B cell (primary cell): Measurements from ENCODE around the gene MRPL24. TPM values are rescaled to one million over a fixed set of nuclear protein-coding genes. Genes with fewer than 3 reads are reported as not detected.
A peak's percentile ranks its signal among the peaks of the same experiment; 100 is the strongest.

Source experiments
- ATAC-seq: fragments of 200-7000 bp; cut with Tn5 transposase; one replicate; pipeline ENCODE4 v1.10.0; 2021; ENCODE audit warnings: low read depth, mild to moderate bottlenecking, moderate number of reproducible peaks, moderate library complexity
- CTCF ChIA-PET: fragments of 350-600 bp; sonication (Branson Sonifier 250); formaldehyde crosslinking; loops from one replicate; lab custom pipeline; 2021; ENCODE audit warnings: antibody characterized with exemption, inconsistent platforms; lab: Charles Lee
- POLR2A ChIA-PET: fragments of 350-600 bp; sonication (Branson Sonifier 250); formaldehyde crosslinking; loops from one replicate; lab custom pipeline; 2021; ENCODE audit warnings: antibody characterized with exemption; lab: Charles Lee
- DNase-seq: peaks from one replicate; pipeline ENCODE4 v3.0.0; 2013
- H2AFZ ChIP-seq: 2 replicates; pipeline ENCODE4 v1.6.1; 2012; ENCODE audit warnings: mild to moderate bottlenecking, low read depth, low read length; ENCODE audit not compliant: insufficient read depth, poor library complexity, severe bottlenecking
- H3K27ac ChIP-seq, 2 donors: 1 replicate in 1 of 2; 2 replicates in 1 of 2; pipeline ENCODE4 v1.5.1; 2012 to 2013; ENCODE audit warnings: low read length in 2 of 2, mild to moderate bottlenecking in 2 of 2, moderate library complexity in 1 of 2
- H3K27me3 ChIP-seq, 4 experiments: fragments of 200-600 bp in 1 of 4; sonication (generic) in 1 of 4; replicated peaks in 1 of 4; 1 replicate in 2 of 4; 2 replicates in 2 of 4; pipeline versions ENCODE4 v1.6.1 to v1.7.0; 2013 to 2016; ENCODE audit warnings: low read length in 3 of 4, mild to moderate bottlenecking in 2 of 4, mixed read lengths in 1 of 4, moderate library complexity in 1 of 4; ENCODE audit not compliant: insufficient read depth in 4 of 4, control insufficient read depth in 3 of 4; ENCODE audit errors: control extremely low read depth in 1 of 4
- H3K36me3 ChIP-seq, 2 experiments: replicated peaks in 1 of 2; 1 replicate in 1 of 2; 2 replicates in 1 of 2; pipeline versions ENCODE4 v1.6.1 to v1.7.1; 2013; ENCODE audit warnings: low read length in 1 of 2; ENCODE audit not compliant: insufficient read depth in 2 of 2, control insufficient read depth in 1 of 2; ENCODE audit errors: control extremely low read depth in 1 of 2, extremely low read depth in 1 of 2
- H3K4me1 ChIP-seq, 2 donors: fragments of 200-600 bp in 1 of 2; sonication (generic) in 1 of 2; 1 replicate in 1 of 2; 2 replicates in 1 of 2; pipeline versions ENCODE4 v1.5.1 to v1.6.1; 2013 to 2017; ENCODE audit warnings: low read length in 2 of 2; ENCODE audit not compliant: control insufficient read depth in 2 of 2, insufficient read depth in 2 of 2
- H3K4me2 ChIP-seq: replicated peaks from 2 replicates; pipeline ENCODE3; 2012; ENCODE audit warnings: mild to moderate bottlenecking, low read depth, low read length; ENCODE audit not compliant: poor library complexity, severe bottlenecking
- H3K4me3 ChIP-seq, 5 experiments: fragments of 200-600 bp in 1 of 5; sonication (generic) in 1 of 5; 1 replicate in 3 of 5; 2 replicates in 2 of 5; pipeline versions ENCODE4 v1.5.1 to v1.7.0; 2011 to 2016; ENCODE audit warnings: low read length in 4 of 5, mild to moderate bottlenecking in 4 of 5, low read depth in 2 of 5, control low read depth in 1 of 5, moderate library complexity in 1 of 5; ENCODE audit not compliant: insufficient read depth in 1 of 5; ENCODE audit errors: control extremely low read depth in 1 of 5, extremely low read depth in 1 of 5
- H3K79me2 ChIP-seq: fragments of 200-600 bp; sonication (generic); one replicate; pipeline ENCODE4 v1.6.0; 2016; ENCODE audit warnings: low read length; ENCODE audit not compliant: control insufficient read depth, insufficient read depth
- H3K9ac ChIP-seq: fragments of 200-600 bp; sonication (generic); 2 replicates; pipeline ENCODE4 v1.6.1; 2017; ENCODE audit warnings: mild to moderate bottlenecking, low read length, moderate library complexity
- H3K9me3 ChIP-seq, 3 donors: one replicate each; pipeline versions ENCODE4 v1.6.1 to v1.7.1; 2013; ENCODE audit warnings: low read length in 2 of 3; ENCODE audit not compliant: control insufficient read depth in 2 of 3, insufficient read depth in 1 of 3; ENCODE audit errors: control extremely low read depth in 1 of 3
- H4K20me1 ChIP-seq: 2 replicates; pipeline ENCODE4 v1.6.0; 2012; ENCODE audit warnings: mild to moderate bottlenecking, low read length; ENCODE audit not compliant: insufficient read depth, control insufficient read depth, poor library complexity, severe bottlenecking
- H3K27ac Mint-ChIP-seq: one replicate; pipeline ENCODE4 v1.8.0; 2021; ENCODE audit warnings: mixed read lengths
- H3K27me3 Mint-ChIP-seq: one replicate; pipeline ENCODE4 v1.8.0; 2021; ENCODE audit warnings: mixed read lengths
- H3K4me1 Mint-ChIP-seq: one replicate; pipeline ENCODE4 v1.8.0; 2021; ENCODE audit warnings: mixed read lengths
- H3K4me3 Mint-ChIP-seq: one replicate; pipeline ENCODE4 v1.8.0; 2021; ENCODE audit warnings: mixed read lengths
- H3K9me3 Mint-ChIP-seq: one replicate; pipeline ENCODE4 v1.8.0; 2022; ENCODE audit warnings: mixed read lengths; ENCODE audit not compliant: insufficient read depth
- EZH2 ChIP-seq: IDR thresholded peaks from 2 replicates; pipeline ENCODE4 v1.6.1; 2012; ENCODE audit warnings: borderline replicate concordance, low read depth, mild to moderate bottlenecking, moderate library complexity, low read length; ENCODE audit not compliant: insufficient read depth, poor library complexity, severe bottlenecking
- WGBS: methylation state at CpG from one replicate; pipeline ENCODE4 v1.1.5; 2013; ENCODE audit warnings: missing lambda C conversion rate; ENCODE audit not compliant: insufficient coverage; 5-methylcytosine and 5-hydroxymethylcytosine counted together
- intact Hi-C: fragments of 100-400 bp; cut with micrococcal nuclease; formaldehyde crosslinking; loops from one replicate; pipeline ENCODE4 v1.10.0; 2022
- polyA plus RNA-seq: library from polyadenylated mRNA; depleted of rRNA; stranded (reverse); fragments of >200 nt; gene quantifications from 2 replicates; pipeline ENCODE4 v1.2.3, GENCODE V29; 2012
- total RNA-seq, 2 donors: library from RNA; stranded (reverse); fragments of 120-200 nt in 1 of 2; gene quantifications; 1 replicate in 1 of 2; 2 replicates in 1 of 2; pipeline versions ENCODE4 v1.2.3 to v1.2.4, GENCODE V29; 2013 to 2022
- TF ChIP-seq, protein P1 (sequence below): fragments of 200-600 bp; IDR thresholded peaks from one replicate; pipeline ENCODE4 v1.8.0; 2022; ENCODE audit warnings: antibody characterized with exemption, mild to moderate bottlenecking

The MRPL24 gene
- total and polyA plus RNA-seq, 2 donors (not counting 1 experiment from before 2014, with no cell fraction given): 34.6 to 39.4 TPM

DNA sequence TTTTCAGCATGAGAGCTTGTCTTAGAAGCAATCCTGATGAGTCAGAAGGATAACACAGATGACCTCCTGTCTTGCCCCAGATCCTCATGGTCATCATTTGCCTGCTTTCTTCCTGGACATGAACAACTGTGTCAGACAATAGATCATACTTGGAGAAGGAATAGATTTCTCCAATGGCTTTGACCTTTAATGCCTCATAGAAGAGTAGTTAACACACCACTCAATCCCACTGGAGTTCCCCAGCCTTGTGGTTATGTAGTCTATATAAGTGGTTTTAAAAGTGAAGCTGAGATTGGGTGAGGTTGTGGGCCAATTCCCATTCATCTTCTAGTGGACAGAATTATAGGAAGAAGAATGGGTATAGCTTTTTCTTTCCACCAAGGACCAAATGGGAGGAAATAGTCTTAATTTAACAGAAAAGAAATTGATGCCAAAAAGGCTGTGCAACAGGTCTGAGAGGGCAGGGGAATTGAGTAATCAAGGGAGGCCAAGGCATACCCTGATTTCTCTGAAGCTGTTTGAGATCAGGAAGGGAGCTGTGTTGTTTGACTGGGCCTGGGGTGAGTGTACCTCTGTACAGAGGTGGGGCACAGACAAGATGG, 40.8 kb upstream of the MRPL24 start:
- Histone ChIP-seq H3K79me2 (peaks cover 82% of the 10 kb centered on the region), H3K4me1 (peaks cover 0 to 1% of the 10 kb centered on the region in 2 donors), H3K36me3 (peaks cover 19 to 45% of the 10 kb centered on the region in 2 experiments), H3K27me3 (no peaks in the 10 kb centered on the region), H3K9ac (no peak overlapping the region), H2AFZ (no peak overlapping the region), H3K4me2 (no peak overlapping the region), H4K20me1 (peaks cover 49% of the 10 kb centered on the region), H3K27ac (no peak overlapping the region), H3K4me3 (no peak overlapping the region), H3K9me3 (no peaks in the 10 kb centered on the region)
- no peak for DNase-seq
- no peak overlapping the region for H3K4me3 Mint-ChIP-seq
- no peaks in the 10 kb centered on the region for H3K9me3 Mint-ChIP-seq
- ChIA-PET CTCF (interaction anchor here (0.8 to 1.4 kb wide), 5 partner anchors 15 to 92 kb away, joined by 3 to 5 read pairs (median 4); partner anchors contain the start of gene NTRK1), POLR2A (no interaction called here)
- no peaks in the 10 kb centered on the region for H3K27me3 Mint-ChIP-seq
- peaks cover 20% of the 10 kb centered on the region for H3K4me1 Mint-ChIP-seq
- no peak for TF ChIP-seq EZH2
- TF ChIP-seq, protein P1, sequence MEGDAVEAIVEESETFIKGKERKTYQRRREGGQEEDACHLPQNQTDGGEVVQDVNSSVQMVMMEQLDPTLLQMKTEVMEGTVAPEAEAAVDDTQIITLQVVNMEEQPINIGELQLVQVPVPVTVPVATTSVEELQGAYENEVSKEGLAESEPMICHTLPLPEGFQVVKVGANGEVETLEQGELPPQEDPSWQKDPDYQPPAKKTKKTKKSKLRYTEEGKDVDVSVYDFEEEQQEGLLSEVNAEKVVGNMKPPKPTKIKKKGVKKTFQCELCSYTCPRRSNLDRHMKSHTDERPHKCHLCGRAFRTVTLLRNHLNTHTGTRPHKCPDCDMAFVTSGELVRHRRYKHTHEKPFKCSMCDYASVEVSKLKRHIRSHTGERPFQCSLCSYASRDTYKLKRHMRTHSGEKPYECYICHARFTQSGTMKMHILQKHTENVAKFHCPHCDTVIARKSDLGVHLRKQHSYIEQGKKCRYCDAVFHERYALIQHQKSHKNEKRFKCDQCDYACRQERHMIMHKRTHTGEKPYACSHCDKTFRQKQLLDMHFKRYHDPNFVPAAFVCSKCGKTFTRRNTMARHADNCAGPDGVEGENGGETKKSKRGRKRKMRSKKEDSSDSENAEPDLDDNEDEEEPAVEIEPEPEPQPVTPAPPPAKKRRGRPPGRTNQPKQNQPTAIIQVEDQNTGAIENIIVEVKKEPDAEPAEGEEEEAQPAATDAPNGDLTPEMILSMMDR: no peak
- no peak overlapping the region for H3K27ac Mint-ChIP-seq
- ATAC-seq: no peak
- intact Hi-C loops: no loop called here

DNA sequence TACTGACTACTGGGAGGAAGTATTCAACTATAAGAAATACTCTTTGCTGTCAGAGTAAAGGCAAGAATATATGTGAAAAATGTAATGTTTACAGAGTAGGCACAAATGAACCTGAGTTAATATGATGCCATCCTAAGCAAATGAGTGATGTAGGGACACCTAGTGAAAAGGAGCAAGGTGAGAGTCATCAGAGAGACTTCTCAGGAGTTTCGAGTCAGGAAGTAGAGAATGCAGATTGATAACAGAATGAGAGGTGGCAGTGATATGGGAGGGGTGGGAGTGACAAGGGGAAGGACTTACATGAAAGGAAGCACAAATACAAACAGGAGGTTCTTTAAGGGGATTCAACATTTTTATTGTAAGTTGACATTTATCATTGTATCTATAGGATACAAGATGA, 36.7 kb upstream of the MRPL24 start:
- TF ChIP-seq EZH2: no peak
- TF ChIP-seq, protein P1: no peak
- WGBS: 100% methylated on average over 1 of the region's 1 CpG
- H3K4me2 ChIP-seq: no peak overlapping the region
- peaks cover 0 to 3% of the 10 kb centered on the region in 2 donors for H3K4me1 ChIP-seq
- intact Hi-C loops: no loop called here
- Mint-ChIP-seq H3K4me3 (no peak overlapping the region), H3K4me1 (peaks cover 43% of the 10 kb centered on the region), H3K27me3 (no peaks in the 10 kb centered on the region), H3K27ac (no peak overlapping the region), H3K9me3 (no peaks in the 10 kb centered on the region)
- H3K36me3 ChIP-seq: peaks cover 13 to 31% of the 10 kb centered on the region in 2 experiments
- H3K4me3 ChIP-seq: no peak overlapping the region
- peak overlapping the region in 1 of 2 donors; percentile 18 for H3K27ac ChIP-seq
- H3K9ac ChIP-seq: no peak overlapping the region
- DNase-seq (no peak), ATAC-seq (no peak)
- peaks cover 93% of the 10 kb centered on the region for H3K79me2 ChIP-seq
- POLR2A ChIA-PET: no interaction called here
- H3K9me3 ChIP-seq: no peaks in the 10 kb centered on the region
- H4K20me1 ChIP-seq: peaks cover 67% of the 10 kb centered on the region
- no peaks in the 10 kb centered on the region for H3K27me3 ChIP-seq
- CTCF ChIA-PET: interaction anchor here (1.6 to 2.3 kb wide), 2 partner anchors 51 to 88 kb away, joined by 6 read pairs; no protein-coding TSS in a partner anchor
- no peak overlapping the region for H2AFZ ChIP-seq
